GM10266 (cell line): ENCODE data around the gene MRPL12.

Source experiments
- DNase-seq: peaks from one replicate; pipeline ENCODE4 v3.0.0; 2012; ENCODE audit errors: extremely low spot score
- TF ChIP-seq, protein P1 (sequence below): IDR thresholded peaks from 2 replicates; pipeline ENCODE4 v1.5.1; 2012; ENCODE audit warnings: mild to moderate bottlenecking, low read depth; ENCODE audit not compliant: control insufficient read depth, insufficient read depth; ENCODE audit errors: missing control alignments

Gene MRPL12

GRCh38 chr17:81694810-81695209 is 8.4 kb upstream of the MRPL12 start:
- DNase-seq = no peak
- TF ChIP-seq, protein P1, sequence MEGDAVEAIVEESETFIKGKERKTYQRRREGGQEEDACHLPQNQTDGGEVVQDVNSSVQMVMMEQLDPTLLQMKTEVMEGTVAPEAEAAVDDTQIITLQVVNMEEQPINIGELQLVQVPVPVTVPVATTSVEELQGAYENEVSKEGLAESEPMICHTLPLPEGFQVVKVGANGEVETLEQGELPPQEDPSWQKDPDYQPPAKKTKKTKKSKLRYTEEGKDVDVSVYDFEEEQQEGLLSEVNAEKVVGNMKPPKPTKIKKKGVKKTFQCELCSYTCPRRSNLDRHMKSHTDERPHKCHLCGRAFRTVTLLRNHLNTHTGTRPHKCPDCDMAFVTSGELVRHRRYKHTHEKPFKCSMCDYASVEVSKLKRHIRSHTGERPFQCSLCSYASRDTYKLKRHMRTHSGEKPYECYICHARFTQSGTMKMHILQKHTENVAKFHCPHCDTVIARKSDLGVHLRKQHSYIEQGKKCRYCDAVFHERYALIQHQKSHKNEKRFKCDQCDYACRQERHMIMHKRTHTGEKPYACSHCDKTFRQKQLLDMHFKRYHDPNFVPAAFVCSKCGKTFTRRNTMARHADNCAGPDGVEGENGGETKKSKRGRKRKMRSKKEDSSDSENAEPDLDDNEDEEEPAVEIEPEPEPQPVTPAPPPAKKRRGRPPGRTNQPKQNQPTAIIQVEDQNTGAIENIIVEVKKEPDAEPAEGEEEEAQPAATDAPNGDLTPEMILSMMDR = no peak

DNA sequence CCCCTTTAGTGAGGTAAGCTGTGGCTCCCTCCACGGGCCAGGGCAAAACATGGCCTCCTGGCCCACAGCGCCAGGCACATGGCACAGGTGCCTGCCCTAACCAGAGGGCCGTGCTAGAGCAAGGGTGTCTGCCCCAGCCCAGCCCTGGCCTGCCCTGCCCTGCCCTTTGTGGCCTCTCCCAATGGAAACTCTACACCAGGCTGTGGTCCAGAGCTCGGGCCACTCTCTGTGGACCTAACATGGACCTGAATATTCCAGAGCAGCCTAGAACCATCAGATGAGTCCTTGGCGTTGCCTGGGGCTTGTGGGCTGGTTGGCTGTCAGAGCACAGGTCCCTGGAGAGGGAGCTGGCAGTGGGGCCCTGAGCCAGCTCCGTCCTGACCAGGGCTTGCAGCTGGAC is 8.0 kb upstream of the MRPL12 start:
- TF ChIP-seq, protein P1 = no peak
- no peak for DNase-seq

- TF ChIP-seq, protein P1 = no peak
- DNase-seq = no peak
Measured at GRCh38 chr17:81695801-81696200, 7.4 kb upstream of the MRPL12 start.

DNA sequence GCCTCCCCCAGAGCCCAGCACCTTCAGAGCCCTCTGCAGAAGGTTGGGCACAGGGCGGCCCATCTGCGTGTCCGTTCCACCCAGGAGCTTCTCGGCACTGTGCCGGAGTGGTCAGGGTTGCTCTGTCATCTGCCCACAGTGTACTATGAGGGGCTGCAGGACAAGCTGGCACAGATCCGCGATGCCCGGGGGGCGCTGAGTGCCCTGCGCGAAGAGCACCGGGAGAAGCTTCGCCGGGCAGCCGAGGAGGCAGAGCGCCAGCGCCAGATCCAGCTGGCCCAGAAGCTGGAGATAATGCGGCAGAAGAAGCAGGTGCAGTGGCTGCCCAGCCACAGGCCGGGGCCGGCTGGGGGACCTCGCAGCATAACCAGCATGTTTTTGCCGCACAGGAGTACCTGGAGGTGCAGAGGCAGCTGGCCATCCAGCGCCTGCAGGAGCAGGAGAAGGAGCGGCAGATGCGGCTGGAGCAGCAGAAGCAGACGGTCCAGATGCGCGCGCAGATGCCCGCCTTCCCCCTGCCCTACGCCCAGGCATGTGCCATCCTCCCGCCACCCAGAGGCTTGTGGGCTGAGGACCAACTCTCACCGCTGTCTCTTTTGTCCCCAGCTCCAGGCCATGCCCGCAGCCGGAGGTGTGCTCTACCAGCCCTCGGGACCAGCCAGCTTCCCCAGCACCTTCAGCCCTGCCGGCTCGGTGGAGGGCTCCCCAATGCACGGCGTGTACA is 6.8 kb upstream of the MRPL12 start:
- TF ChIP-seq, protein P1 = no peak
- no peak for DNase-seq

DNA sequence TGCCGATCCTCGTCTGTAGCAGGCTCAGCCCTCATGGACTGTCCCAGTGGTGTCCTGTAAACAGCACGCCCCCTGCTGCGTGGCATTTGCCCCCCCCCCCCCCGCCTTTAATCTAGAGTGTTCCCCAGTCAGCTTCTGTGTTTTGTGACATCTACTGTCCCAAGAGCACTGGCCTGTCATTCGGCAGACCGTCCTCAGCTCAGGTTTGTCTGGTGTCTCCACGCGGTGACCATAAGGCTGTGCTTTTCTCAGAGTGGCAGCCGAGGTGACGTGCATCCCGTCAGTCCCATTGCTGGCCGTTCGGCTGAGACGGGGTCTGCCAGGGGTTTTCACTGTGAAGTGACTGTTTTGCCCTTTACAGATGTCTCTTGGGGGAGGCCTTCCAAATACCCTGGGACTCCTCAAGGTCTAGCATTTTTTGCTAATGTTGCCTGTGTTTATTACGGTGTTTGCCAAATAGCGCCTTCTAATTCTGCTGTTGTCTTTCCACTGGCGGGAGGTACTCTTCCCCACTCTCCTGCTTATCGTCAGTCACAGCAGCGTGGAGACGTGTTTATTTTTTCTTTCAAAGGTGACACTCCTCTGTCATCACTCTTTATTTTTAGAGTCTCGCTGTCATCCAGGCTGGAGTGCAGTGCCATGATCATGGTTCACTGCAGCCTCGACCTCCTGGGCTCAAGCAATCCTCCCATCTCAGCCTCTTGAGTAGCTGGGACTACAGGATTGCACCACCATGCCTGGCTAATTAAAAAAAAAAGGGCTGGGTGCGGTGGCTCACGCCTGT is 5.7 kb upstream of the MRPL12 start:
- TF ChIP-seq, protein P1 = no peak
- DNase-seq = no peak

GRCh38 chr17:81700353-81701287 is 2.5 kb upstream of the MRPL12 start:
- TF ChIP-seq, protein P1 = no peak
- no peak for DNase-seq
